ENCODE data around the gene THRSP. TPM values are rescaled to one million over a fixed set of nuclear protein-coding genes. Genes with fewer than 3 reads are reported as not detected.

THRSP gene
- total RNA-seq, 1 experiment from 2014 or later: not detected

DNA sequence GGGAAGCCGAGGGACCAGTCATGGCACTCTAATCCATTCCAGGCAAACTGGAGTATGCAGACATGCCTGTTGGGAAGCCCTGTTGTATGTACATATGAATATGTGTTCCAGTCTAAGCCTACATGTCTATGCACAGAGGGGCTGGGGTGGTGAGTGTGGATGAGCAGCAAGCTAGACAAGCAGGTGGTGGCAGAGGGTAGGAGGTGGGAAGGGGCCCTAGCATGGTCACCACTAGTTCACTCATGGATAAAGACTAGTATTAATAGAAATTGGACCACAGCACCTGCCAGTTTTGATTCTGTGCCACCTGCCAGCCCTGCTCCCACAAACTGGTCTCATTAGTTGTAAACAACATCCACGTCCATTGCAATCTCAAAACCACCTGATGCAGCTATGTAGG lies 1.5 kb downstream of the THRSP start:
- no peak for ATAC-seq
- Histone ChIP-seq H3K27ac (ENCODE audit: low read depth, low read length) (no peak overlapping the region), H4K20me1 (ENCODE audit: insufficient read depth) (no peaks in the 10 kb centered on the region), H3K79me2 (ENCODE audit: insufficient read depth, low read length) (no peaks in the 10 kb centered on the region; the same call in 1 of the 2 replicates), H3K36me3 (ENCODE audit: control insufficient read depth in 1 of 2, insufficient read depth in 2 of 2, low read length in 2 of 2) (peaks cover 3 to 7% of the 10 kb centered on the region in 2 experiments; a peak in 2 of 4 replicates), H3K4me1 (ENCODE audit: control insufficient read depth in 1 of 2, insufficient read depth in 2 of 2, low read length in 2 of 2) (no peaks in the 10 kb centered on the region), H3K4me3 (replicated peaks in 1 of 2; ENCODE audit: low read depth in 1 of 2, low read length in 2 of 2) (no peak overlapping the region), H3K9me2 (ENCODE audit: insufficient read depth) (no peaks in the 10 kb centered on the region), H2AFZ (ENCODE audit: low read depth, low read length, poor library complexity, severe bottlenecking) (no peak overlapping the region), H3K9ac (ENCODE audit: low read length) (no peak overlapping the region), H3K27me3 (ENCODE audit: insufficient read depth, low read length) (no peaks in the 10 kb centered on the region), H3K4me2 (ENCODE audit: low read length) (no peak overlapping the region), H3K9me3 (ENCODE audit: control insufficient read depth in 1 of 2, insufficient read depth in 1 of 2, low read depth in 1 of 2, low read length in 2 of 2) (no peaks in the 10 kb centered on the region)
- DNase-seq (ENCODE audit: low read depth, low spot score): no peak
- ChIA-PET POLR2A (no interaction called here), CTCF (no interaction called here), RAD21 (ENCODE audit: low non-redundant PET in 1 of 2, low total read pairs in 2 of 2, uncharacterized antibody in 2 of 2, unreplicated experiment in 2 of 2) (no interaction called here)
- intact Hi-C loops (cut with micrococcal nuclease): no loop called here
- no peak for TF ChIP-seq TCF7L2 (IDR thresholded peaks at IDR 0.05; ENCODE audit: borderline replicate concordance, extremely low read depth, insufficient read depth, insufficient read length)
- TF ChIP-seq EZH2 (IDR thresholded peaks at IDR 0.05): no peak
- TF ChIP-seq ZFX (IDR thresholded peaks at IDR 0.05): no peak
- TF ChIP-seq, protein P1, sequence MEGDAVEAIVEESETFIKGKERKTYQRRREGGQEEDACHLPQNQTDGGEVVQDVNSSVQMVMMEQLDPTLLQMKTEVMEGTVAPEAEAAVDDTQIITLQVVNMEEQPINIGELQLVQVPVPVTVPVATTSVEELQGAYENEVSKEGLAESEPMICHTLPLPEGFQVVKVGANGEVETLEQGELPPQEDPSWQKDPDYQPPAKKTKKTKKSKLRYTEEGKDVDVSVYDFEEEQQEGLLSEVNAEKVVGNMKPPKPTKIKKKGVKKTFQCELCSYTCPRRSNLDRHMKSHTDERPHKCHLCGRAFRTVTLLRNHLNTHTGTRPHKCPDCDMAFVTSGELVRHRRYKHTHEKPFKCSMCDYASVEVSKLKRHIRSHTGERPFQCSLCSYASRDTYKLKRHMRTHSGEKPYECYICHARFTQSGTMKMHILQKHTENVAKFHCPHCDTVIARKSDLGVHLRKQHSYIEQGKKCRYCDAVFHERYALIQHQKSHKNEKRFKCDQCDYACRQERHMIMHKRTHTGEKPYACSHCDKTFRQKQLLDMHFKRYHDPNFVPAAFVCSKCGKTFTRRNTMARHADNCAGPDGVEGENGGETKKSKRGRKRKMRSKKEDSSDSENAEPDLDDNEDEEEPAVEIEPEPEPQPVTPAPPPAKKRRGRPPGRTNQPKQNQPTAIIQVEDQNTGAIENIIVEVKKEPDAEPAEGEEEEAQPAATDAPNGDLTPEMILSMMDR (IDR thresholded peaks at IDR 0.05 in 2 of 3, conservative IDR thresholded peaks at IDR 0.05 in 1 of 3; ENCODE audit: borderline replicate concordance in 1 of 3, insufficient read depth in 1 of 3, low read depth in 2 of 3, low read length in 2 of 3): no peak
- TF ChIP-seq EZH2phosphoT487 (IDR thresholded peaks at IDR 0.05; ENCODE audit: borderline replicate concordance): no peak
- TF ChIP-seq POLR2AphosphoS5 (IDR thresholded peaks at IDR 0.05; ENCODE audit: low read depth, low read length): no peak
- TF ChIP-seq SIN3A (IDR thresholded peaks at IDR 0.05; ENCODE audit: low read depth): no peak
- TF ChIP-seq, protein P2, sequence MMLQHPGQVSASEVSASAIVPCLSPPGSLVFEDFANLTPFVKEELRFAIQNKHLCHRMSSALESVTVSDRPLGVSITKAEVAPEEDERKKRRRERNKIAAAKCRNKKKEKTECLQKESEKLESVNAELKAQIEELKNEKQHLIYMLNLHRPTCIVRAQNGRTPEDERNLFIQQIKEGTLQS (IDR thresholded peaks at IDR 0.05): no peak
- no peak for TF ChIP-seq JUND (IDR thresholded peaks at IDR 0.05)
- TF ChIP-seq FOSL1 (IDR thresholded peaks at IDR 0.05; ENCODE audit: low read depth): no peak
- no peak for TF ChIP-seq YY1 (IDR thresholded peaks at IDR 0.05; ENCODE audit: extremely low read depth, insufficient replicate concordance, low read depth, low read length)
- TF ChIP-seq ELF1 (IDR thresholded peaks at IDR 0.05; ENCODE audit: borderline replicate concordance, low read depth): no peak
- no peak for TF ChIP-seq SP1 (IDR thresholded peaks at IDR 0.05; ENCODE audit: low read depth)
- no peak for TF ChIP-seq CEBPB (IDR thresholded peaks at IDR 0.05; ENCODE audit: low read depth)
- no peak for TF ChIP-seq POLR2A (IDR thresholded peaks at IDR 0.05; ENCODE audit: borderline replicate concordance, extremely low read depth, insufficient read depth, insufficient read length)
- TF ChIP-seq ZNF274 (IDR thresholded peaks at IDR 0.05; ENCODE audit: low read depth, low read length): no peak
- BruUV-seq (replicated peaks): no TSS peak
